GM18868 (cell line): ENCODE measurements around the gene NBPF6.
A peak's percentile ranks its signal among the peaks of the same experiment; 100 is the strongest.
"Not testable (repeated sequence)": the region's sequence is repeated elsewhere in the genome, so short reads cannot be mapped to it uniquely, and the experiment has no call there.

Experiments used
- ATAC-seq: cut with Tn5 transposase; IDR thresholded peaks from one replicate; pipeline ENCODE4 v1.9.1; 2021; ENCODE audit warnings: mild to moderate bottlenecking, moderate library complexity; ENCODE audit not compliant: unreplicated experiment

Gene NBPF6, protein sequence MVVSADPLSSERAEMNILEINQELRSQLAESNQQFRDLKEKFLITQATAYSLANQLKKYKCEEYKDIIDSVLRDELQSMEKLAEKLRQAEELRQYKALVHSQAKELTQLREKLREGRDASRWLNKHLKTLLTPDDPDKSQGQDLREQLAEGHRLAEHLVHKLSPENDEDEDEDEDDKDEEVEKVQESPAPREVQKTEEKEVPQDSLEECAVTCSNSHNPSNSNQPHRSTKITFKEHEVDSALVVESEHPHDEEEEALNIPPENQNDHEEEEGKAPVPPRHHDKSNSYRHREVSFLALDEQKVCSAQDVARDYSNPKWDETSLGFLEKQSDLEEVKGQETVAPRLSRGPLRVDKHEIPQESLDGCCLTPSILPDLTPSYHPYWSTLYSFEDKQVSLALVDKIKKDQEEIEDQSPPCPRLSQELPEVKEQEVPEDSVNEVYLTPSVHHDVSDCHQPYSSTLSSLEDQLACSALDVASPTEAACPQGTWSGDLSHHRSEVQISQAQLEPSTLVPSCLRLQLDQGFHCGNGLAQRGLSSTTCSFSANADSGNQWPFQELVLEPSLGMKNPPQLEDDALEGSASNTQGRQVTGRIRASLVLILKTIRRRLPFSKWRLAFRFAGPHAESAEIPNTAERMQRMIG

GRCh38 chr1:108450043-108450442, at the start of gene NBPF6:
Gene NBPF6 (plus strand): TSS chr1:108450343. CDS start chr1:108450602, 259 bp downstream.
- not testable (repeated sequence) for ATAC-seq

DNA sequence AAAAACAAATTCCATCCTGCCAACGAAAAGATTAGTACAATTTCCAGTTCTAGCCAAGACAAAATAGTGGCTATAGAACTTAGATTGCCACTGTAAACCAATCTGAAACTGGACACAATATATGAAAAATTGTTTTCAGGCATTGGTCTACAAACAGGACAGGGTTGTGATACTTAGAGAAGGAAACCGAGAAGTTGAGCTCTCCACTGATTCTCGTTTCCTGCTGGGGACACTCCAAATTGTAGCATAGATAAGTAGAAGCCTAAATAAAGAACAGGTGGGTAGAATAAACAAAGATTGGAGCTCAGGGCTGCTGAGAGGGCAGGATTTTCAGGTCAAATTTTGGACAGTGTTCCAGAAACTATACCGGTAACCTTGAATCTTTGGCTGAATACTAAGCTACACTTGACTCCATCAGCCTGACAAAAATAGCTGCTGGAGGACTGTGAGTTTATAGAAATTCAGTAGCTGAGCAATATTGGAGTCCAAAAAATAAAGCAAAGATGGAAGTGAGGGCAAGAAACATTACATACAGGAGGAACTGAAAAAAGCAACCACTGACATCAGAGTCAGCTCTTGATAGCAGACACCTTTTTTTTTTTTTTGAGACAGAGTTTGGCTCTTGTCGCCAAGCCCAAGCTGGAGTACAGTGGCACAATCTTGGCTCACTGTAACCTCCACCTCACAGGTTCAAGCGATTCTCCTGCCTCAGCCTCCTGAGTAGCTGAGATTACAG, 38.9 kb upstream of the NBPF6 start:
- ATAC-seq: peak; percentile 88

- ATAC-seq: not testable (repeated sequence)
Measured at GRCh38 chr1:108420129-108420528, 30.0 kb upstream of the NBPF6 start.

GRCh38 chr1:108421061-108421916, 28.9 kb upstream of the NBPF6 start:
- peak; percentile 85 for ATAC-seq

GRCh38 chr1:108426877-108427276, 23.3 kb upstream of the NBPF6 start:
- not testable (repeated sequence) for ATAC-seq

DNA sequence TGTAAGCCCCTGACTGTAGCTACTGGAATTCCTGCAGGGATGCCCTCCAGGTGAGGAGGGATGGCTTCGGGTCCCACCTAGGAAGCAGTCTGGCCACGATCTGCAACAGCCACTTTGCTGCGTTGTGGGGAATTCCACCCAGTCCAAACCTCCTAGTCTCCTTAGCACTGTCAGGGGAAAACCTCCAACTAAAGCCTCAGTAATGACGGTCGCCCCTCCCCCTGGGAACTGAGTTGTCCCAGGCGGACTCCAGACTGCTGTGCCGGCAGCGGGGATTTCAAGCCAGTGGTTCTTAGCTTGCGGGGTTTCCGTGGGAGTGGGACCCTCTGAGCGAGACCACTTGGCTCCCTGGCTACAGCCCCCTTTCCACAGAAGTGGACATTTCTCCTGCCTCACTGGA, 18.1 kb upstream of the NBPF6 start:
- ATAC-seq: not testable (repeated sequence)

- not testable (repeated sequence) for ATAC-seq
Measured at GRCh38 chr1:108433404-108433803, 16.7 kb upstream of the NBPF6 start.

GRCh38 chr1:108438536-108438935, 11.6 kb upstream of the NBPF6 start:
- ATAC-seq: peak; percentile 88

DNA sequence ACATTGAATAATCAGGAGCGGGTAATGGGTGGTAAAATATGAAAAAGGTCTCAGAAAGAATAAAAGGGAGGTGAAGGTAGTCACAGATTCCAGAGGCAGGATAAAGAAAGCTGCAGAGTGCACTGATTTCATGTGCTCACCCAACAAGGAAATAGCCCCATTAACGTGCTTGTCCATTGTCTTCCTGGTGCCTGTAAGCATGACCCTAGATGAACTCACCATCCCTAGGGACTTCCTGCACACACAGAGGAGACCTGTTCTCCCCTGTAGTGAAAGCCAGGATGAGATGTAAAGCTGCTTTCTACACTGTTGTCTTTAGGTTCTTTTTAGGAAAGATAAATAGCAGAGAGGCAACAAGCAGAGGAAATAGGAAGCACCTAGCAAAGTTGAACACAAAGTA, 4.4 kb downstream of the NBPF6 start:
- not testable (repeated sequence) for ATAC-seq

- not testable (repeated sequence) for ATAC-seq
Measured at GRCh38 chr1:108458661-108459060, 8.5 kb downstream of the NBPF6 start.

DNA sequence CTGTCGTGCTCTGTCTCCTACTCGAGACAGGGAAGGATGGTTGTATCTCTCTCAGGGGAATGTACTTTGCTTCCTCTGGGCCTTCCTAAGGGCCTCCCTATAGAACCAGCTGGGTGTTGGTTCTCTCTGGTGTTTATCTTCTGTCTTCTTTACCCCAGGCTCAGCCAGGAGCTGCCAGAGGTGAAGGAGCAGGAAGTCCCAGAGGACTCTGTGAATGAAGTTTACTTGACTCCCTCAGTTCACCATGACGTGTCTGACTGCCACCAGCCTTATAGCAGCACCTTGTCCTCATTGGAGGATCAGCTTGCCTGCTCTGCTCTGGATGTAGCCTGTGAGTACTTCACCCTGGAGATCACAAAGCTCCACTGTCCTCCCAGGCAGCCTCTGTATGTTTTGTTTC, 11.6 kb downstream of the NBPF6 start:
- ATAC-seq: not testable (repeated sequence)

DNA sequence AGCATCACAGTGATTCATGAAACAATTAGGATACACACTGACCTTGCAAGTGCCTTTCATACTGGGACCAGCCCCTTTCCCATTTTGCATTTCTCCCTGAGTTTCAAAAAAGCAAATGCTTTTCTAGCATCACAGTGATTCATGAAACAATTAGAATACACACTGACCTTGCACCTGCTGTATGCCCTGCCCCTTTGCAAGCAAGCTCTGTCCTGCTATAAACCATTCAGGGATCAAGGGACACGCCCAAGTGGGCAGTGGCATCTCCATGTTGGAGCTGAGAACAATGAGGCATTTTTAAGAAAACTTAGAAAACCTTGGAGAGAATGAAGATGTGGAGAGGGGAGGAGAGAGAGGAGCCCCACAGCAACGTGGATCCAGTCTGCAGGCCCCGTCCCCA, 13.8 kb downstream of the NBPF6 start:
- ATAC-seq: not testable (repeated sequence)

DNA sequence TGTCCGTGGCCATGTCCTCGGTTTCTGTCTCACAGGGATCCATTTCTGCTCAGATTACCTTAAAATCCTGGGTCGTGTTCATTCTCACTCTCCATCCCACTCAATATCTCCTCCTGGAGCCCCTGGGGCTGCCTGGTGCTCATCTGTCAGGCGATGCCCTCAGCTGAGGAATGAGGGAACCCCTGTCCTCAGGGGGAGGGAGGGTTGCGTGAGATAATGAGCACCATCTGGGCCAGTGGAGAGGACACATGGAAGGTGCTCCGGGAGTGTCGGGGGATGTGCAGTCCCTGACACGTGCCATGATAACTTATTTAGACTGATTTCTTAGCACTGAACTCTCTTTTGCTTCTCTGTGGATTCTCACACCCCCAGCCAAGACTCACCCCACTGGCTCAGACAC, 16.0 kb downstream of the NBPF6 start:
- not testable (repeated sequence) for ATAC-seq

- ATAC-seq: not testable (repeated sequence)
Measured at GRCh38 chr1:108467155-108467554, 17.0 kb downstream of the NBPF6 start.

DNA sequence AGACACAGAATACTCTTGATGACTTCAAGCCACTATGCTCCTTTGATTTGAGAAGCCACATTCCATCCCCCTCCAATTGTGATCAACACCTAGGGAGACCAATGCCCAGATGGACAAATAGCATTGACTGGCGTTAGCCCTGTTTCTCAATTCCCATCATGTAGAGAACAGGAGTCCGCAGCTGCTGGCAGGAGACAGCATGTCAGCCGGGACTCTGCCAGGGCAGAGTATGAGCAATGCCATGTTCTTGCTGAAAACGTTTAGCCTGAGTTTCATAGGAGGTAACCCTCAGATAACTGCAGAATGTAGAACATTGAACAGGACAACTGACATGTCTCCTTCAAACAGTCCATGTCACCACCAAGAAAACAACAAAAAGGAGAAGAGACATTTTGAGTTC, 20.6 kb downstream of the NBPF6 start:
- not testable (repeated sequence) for ATAC-seq

DNA sequence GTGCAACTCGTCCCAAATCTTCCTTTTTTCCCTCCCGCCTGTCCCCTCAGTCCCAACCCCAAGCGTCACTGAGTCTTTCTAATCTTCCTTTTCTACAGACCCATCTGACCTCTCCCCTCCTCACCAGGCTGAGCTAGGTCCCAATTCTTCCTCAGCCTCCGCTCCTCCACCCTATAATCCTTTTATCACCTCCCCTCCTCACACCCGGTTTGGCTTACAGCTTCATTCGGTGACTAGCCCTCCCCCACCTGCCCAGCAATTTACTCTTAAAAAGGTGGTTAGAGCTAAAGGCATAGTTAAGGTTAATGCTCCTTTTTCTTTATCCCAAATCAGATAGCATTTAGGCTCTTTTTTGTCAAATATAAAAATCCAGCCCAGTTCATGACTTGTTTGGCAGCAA, 24.4 kb downstream of the NBPF6 start:
- not testable (repeated sequence) for ATAC-seq

- no peak for ATAC-seq
Measured at GRCh38 chr1:108478429-108479015, 28.4 kb downstream of the NBPF6 start.

GRCh38 chr1:108482708-108483107, 32.6 kb downstream of the NBPF6 start:
- ATAC-seq: no peak

DNA sequence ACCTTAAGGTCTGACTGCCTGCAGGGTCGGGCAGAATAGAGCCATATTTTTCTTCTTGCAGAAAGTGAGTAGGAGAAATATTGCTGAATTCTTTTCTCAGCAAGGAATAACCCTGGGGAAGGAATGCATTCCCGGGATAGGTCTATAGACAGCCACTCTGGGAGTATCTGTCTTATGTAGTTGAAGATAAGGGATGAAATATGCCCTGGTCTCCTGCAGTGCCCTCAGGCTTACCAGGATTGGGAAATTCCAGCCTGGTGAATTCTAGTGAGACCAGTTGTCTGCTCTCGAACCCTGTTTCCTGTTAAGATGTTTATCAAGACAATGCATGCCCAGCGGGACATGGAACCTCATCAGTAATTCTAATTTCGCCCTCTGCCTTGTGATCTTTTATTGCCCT, 35.8 kb downstream of the NBPF6 start:
- not testable (repeated sequence) for ATAC-seq

DNA sequence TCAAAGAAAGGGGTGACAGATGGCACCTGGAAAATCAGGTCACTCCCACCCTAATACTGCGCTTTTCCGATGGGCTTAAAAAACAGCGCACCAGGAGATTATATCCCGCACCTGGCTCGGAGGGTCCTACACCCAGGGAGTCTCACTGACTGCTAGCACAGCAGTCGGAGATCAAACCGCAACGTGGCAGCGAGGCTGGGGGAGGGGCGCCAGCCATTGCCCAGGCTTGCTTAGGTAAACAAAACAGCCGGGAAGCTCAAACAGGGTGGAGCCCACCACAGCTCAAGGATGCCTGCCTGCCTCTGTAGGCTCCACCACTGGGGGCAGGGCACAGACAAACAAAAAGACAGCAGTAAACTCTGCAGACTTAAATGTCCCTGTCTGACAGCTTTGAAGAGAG, 36.6 kb downstream of the NBPF6 start:
- not testable (repeated sequence) for ATAC-seq
